WI38 (cell line): ENCODE measurements around the gene PCLO.
A peak's percentile ranks its signal among the peaks of the same experiment; 100 is the strongest.

ENCODE experiments used
- H3K4me3 ChIP-seq: 2 replicates; pipeline ENCODE4 v1.5.1; 2011; ENCODE audit warnings: low read depth, mild to moderate bottlenecking, control low read depth, low read length
- TF ChIP-seq, protein P1 (sequence below): IDR thresholded peaks from 2 replicates; pipeline ENCODE4 v1.5.1; 2012; ENCODE audit warnings: low read depth, mild to moderate bottlenecking, control low read depth, low read length

PCLO gene

DNA sequence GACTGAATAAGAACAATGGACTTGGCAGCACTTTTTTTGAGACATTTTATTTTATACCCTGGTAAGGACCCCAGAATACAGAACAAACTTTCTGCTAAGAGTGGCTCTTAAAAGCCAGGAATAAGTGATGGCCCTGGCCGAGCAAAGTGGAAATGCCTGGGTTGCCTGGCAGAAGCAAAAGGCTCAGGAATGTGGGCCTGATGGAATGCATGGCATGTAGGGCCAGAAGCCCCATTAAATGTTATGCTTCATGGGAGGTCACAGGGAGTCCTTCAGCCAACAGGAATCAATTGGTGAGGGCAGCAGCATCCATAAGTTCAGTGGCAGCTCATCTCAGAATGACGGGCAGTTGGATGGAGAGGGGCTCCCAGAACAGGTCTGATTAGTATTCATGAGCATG lies 417.6 kb downstream of the PCLO start:
- TF ChIP-seq, protein P1, sequence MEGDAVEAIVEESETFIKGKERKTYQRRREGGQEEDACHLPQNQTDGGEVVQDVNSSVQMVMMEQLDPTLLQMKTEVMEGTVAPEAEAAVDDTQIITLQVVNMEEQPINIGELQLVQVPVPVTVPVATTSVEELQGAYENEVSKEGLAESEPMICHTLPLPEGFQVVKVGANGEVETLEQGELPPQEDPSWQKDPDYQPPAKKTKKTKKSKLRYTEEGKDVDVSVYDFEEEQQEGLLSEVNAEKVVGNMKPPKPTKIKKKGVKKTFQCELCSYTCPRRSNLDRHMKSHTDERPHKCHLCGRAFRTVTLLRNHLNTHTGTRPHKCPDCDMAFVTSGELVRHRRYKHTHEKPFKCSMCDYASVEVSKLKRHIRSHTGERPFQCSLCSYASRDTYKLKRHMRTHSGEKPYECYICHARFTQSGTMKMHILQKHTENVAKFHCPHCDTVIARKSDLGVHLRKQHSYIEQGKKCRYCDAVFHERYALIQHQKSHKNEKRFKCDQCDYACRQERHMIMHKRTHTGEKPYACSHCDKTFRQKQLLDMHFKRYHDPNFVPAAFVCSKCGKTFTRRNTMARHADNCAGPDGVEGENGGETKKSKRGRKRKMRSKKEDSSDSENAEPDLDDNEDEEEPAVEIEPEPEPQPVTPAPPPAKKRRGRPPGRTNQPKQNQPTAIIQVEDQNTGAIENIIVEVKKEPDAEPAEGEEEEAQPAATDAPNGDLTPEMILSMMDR, result no peak
- H3K4me3 ChIP-seq, result no peak overlapping the region

DNA sequence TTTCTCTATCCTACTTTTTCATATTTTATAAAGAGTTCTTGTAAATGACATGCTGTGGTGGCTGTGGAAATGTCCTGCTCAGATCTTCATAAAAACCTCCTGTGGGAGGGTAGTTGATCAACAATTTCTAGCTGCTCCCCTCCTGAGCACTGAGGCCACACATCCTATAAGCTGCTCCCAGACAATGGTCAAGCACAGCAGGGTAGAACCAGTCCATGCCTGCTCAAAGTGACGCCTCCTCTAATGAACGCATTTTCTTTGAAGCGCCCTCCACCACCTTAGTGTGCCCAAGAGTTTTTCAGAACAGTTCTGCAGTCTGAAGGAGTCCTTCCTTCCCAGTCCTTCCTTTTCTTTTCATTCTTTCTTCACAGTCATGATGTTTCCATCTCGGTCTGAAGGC lies 420.5 kb downstream of the PCLO start:
- TF ChIP-seq, protein P1, result no peak
- H3K4me3 ChIP-seq, result no peak overlapping the region

DNA sequence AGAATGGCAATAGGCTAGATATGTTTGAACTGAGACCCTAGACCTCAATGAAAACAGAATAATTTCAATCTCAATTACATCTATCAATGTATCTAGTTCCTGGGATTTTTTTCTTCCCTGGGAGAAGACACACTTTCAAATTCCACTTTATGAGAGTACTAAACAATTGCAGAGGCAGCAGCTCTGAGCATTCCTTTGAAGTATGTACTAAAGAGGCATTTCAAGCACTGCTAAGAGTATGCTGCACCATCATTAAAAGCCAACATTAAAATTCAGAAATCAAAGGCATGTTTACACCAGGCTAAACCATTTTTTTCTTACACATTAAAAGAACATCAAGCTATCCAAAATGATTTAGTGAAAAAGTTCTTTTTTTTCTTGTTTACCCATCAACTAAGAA lies 421.2 kb downstream of the PCLO start:
- H3K4me3 ChIP-seq, result no peak overlapping the region
- TF ChIP-seq, protein P1, result no peak

DNA sequence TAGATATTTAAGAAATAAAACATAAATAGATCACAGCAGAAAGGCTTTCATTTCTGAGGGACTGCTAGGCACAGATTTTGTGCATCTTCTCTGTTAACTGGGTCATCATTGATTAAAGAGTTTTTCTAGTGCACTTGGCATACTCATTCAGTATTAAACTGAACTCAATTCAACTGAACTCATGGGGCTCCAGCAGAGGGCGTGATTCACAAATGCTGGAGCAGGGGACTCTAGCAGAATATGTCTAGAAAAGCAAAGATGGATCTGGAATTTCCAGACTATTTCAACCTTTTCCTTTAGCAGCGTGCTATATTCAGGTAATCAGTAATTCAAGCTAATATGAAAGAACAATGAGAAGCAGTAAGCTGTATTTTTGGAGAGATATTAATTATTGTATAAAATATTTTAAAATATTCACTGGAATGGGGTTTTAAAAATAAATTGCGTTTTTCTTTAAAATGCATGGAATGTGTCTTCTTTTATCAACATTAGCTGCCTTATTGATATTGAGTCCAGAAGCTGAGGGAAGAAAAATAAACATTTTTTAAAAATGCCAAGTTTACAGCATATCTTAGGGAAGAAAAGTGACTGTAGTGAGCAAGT lies 422.3 kb downstream of the PCLO start:
- TF ChIP-seq, protein P1, result peak; percentile 71
- no peak overlapping the region for H3K4me3 ChIP-seq

DNA sequence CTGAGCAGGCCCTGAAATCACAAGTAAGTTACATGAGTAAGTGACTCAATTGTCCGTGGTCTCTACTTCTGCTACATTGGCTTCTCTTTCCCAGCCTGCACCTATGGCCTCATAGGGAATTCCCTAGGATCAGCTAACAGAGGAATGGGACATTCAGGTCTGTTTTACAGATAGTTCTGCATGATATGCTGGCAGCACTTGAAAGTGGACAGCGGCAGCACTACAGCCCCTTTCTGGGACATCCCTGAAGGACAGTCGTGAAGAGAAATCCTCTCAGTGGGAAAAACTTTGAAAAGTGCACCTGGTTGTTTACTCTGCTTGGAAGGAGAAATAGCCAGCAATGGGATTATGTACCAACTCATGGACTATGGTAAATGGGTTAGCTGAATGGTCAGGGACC lies 426.1 kb downstream of the PCLO start:
- H3K4me3 ChIP-seq, result no peak overlapping the region
- TF ChIP-seq, protein P1, result no peak

DNA sequence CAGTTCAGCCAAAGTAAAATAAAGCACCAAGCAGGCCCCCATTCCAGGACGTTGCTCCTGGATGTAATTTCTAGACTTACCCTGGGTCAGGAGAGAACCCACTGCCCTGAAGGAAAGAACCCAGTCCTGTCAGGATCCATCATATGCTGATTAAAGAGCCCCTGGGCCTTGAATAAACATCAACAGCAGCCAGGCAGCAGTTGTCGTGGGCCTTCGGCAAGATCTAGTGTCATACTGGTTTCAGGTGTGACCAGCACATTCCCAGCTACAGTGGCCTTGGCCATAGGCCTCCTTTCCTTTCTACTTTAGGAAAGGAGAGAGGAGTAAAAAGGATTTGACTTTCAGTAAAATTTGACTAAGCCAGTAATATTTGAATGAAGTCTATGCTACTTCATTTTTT lies 430.0 kb downstream of the PCLO start:
- no peak overlapping the region for H3K4me3 ChIP-seq
- TF ChIP-seq, protein P1, result no peak

DNA sequence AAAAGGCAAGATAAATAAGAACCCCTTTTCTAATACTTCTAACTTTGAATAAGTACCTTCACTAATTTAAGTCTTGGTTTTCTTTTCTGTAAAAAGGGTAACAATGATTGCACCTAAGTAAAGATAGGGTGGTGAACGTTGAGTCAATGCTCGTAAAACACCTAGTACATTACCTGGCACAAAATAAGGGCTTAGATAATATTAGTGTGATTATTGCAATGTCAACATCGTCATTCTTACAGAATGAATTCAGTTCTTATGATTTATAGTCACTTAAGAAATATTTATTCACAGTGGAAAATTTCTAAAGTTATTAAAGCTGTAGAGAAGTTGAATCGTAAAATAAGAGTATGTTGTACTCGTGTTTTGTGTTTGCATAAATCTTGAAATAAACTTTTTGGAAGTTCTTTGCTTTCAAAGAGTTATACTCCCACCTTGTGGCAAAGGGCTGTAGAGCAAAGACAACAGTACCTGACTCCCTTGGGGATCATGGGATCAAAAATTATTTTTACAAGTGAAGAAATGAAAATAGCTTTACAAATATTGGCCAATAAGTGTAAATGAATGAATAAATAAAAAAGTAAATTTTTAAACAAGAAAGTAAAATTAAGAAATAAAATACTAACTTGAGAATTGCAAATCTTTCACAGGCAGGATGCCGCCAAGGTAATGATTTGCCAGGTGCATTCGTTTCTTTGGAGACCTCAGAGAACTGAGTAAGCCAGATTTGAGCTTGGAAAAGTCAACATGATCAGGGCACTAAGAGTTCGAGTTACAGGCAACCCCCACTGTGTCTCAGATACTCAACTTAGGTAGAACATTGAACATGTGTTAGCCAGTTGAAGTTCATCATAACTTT lies 433.3 kb downstream of the PCLO start:
- H3K4me3 ChIP-seq, result no peak overlapping the region
- TF ChIP-seq, protein P1, result peak; percentile 42
